Colon (tissue), 2 donors: ENCODE data around the gene OR56A3.

Experiments used
- FAIRE-seq: peaks from 2 replicates; lab custom pipeline; 2012; peaks lifted over from hg19 to GRCh38; lab: Jason Lieb, UNC
- donor health status: control.
- donor health status: control.

OR56A3 gene

GRCh38 chr11:5973530-5973929 lies 31.5 kb downstream of the OR56A3 start:
- FAIRE-seq, result no peak

DNA sequence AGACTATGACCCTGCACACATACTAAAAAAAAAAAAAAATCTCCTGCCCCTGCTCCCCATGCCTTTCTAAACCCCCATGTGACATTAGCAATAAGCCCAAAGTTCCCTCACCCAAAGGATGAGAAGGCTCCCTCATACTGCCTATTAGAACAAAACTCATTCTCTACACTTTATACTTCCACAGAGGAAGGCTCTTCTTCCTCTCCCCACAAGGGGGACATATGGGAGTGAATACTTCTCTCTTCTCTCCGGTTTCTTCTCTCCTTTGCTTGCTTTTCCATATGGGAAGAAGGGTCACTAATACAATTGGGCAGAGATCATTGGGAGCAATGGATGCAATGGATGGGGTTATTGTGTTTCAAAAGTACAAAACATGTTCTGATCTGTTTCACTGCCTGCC lies 41.4 kb downstream of the OR56A3 start:
- no peak for FAIRE-seq

DNA sequence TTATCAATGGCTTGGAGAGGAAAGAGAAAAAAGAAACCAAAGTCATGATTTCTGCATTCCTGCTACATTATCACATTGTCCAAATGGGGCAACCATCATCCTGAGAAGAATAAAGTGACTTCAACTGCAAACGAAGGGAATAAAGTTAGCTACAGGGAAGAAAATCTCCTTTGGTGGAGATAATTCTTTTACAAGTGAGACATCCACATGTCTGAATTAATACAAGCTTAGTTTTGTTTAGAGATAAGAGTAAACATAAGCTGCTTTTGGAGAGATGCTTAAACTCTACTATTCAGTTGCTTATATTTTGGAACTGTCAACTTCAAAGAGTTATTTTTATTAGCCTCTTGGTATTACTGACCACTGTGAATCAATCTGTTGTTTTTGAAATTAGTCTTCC lies 44.8 kb downstream of the OR56A3 start, which contains the start of gene OR52L1:
OR52L1 (minus strand) TSS at position 101 of the 400 bp plus-strand sequence; CDS start at position 46, 55 bp downstream.
- no peak for FAIRE-seq

GRCh38 chr11:5989203-5989602 lies 47.2 kb downstream of the OR56A3 start:
- no peak for FAIRE-seq

- FAIRE-seq, result no peak
These were observed 50.1 kb downstream of the OR56A3 start for GRCh38 chr11:5992150-5992549.

- FAIRE-seq, result no peak
These were observed 50.7 kb downstream of the OR56A3 start for GRCh38 chr11:5992604-5993251.

DNA sequence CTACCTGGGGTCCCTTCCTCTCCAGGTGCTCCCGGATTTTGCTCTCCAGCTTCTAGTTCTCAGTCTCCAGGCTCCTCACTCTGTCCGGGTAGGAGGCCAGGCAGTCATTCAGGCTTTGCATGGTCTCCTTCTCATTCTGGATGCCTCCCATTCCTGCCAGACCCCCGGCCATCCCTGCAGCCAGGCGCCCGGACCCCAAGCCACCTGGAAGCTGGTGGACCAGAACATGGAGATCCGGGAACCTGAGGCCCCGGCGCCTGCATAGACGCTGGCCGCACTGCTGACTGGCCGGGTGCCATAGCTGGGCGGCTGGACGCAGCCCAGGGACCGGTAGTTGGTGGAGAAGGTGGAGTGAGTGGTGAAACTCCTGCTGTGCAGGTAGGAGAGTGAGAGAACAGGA lies 52.7 kb downstream of the OR56A3 start:
- no peak for FAIRE-seq
